GM12878 (cell line): ENCODE results near the gene RNLS. TPM values are rescaled to one million over a fixed set of nuclear protein-coding genes. Genes with fewer than 3 reads are reported as not detected.

Source experiments
- ATAC-seq: fragments of 200-7000 bp; cut with Tn5 transposase; 3 replicates; pipeline ENCODE4 v1.9.1; 2020; ENCODE audit warnings: mild to moderate bottlenecking, moderate library complexity
- BruUV-seq: library from RNA; stranded (reverse); fragments of 400-500 nt; replicated peaks from 2 replicates; lab custom pipeline; 2021; lab: Mats Ljungman, UMichigan
- CTCF ChIA-PET: fragments of 300-600 bp; sonication (Branson Sonifier 250); formaldehyde crosslinking; extraction: SDS; loops from one replicate; lab custom pipeline; 2021; ENCODE audit warnings: inconsistent platforms; lab: Yijun Ruan, JAX
- POLR2A ChIA-PET: fragments of 350-600 bp; formaldehyde crosslinking; extraction: SDS; loops from one replicate; lab custom pipeline; 2021; ENCODE audit warnings: inconsistent platforms; lab: Charles Lee
- RAD21 ChIA-PET: fragments of 300-600 bp; sonication (Branson Sonifier 250); formaldehyde crosslinking; loops from one replicate; lab custom pipeline; 2023; ENCODE audit warnings: antibody characterized with exemption; ENCODE audit not compliant: unreplicated experiment; lab: Charles Lee
- SMC1A ChIA-PET: fragments of 300-600 bp; sonication (Branson Sonifier 250); formaldehyde crosslinking; loops from one replicate; lab custom pipeline; 2023; ENCODE audit not compliant: unreplicated experiment, uncharacterized antibody; lab: Charles Lee
- DNase-seq: peaks from one replicate; pipeline ENCODE4 v3.0.0-alpha.2; 2011; ENCODE audit warnings: low read depth, low spot score
- FAIRE-seq: peaks from 3 replicates; lab custom pipeline; 2011; peaks lifted over from hg19 to GRCh38; lab: Jason Lieb, UNC
- H2AFZ ChIP-seq: 2 replicates; pipeline ENCODE4 v1.6.0; 2011; ENCODE audit warnings: low read depth, low read length, control low read depth; ENCODE audit not compliant: control insufficient read depth
- H3K27ac ChIP-seq: 2 replicates; pipeline ENCODE4 v1.5.1; 2011; ENCODE audit warnings: control low read depth; ENCODE audit not compliant: control insufficient read depth, insufficient read depth
- H3K27me3 ChIP-seq, 2 experiments: replicated peaks in 1 of 2; 2 replicates each; pipeline versions ENCODE4 v1.6.0 to v1.6.1; 2011; ENCODE audit warnings: low read length in 1 of 2; ENCODE audit not compliant: control insufficient read depth in 2 of 2, insufficient read depth in 2 of 2
- H3K36me3 ChIP-seq, 2 experiments: 2 replicates each; pipeline ENCODE4 v1.5.1; 2011; ENCODE audit warnings: low read length in 1 of 2; ENCODE audit not compliant: control insufficient read depth in 2 of 2, insufficient read depth in 2 of 2
- H3K4me1 ChIP-seq: 2 replicates; pipeline ENCODE4 v1.6.1; 2011; ENCODE audit warnings: mild to moderate bottlenecking, low read length, moderate library complexity, mixed read lengths; ENCODE audit not compliant: control insufficient read depth, insufficient read depth
- H3K4me2 ChIP-seq: 2 replicates; pipeline ENCODE4 v1.6.0; 2011; ENCODE audit warnings: control low read depth; ENCODE audit not compliant: control insufficient read depth, insufficient read depth
- H3K4me3 ChIP-seq: fragments of 200-600 bp; sonication (generic); 2 replicates; pipeline ENCODE4 v1.5.1; 2016
- H3K79me2 ChIP-seq: 2 replicates; pipeline ENCODE4 v1.6.0; 2011; ENCODE audit warnings: low read length; ENCODE audit not compliant: control insufficient read depth, insufficient read depth
- H3K9ac ChIP-seq: 2 replicates; pipeline ENCODE4 v1.8.0; 2011; ENCODE audit warnings: low read length, control low read depth, mixed read lengths; ENCODE audit not compliant: control insufficient read depth, insufficient read depth
- H3K9me3 ChIP-seq: replicated peaks from 3 replicates; pipeline ENCODE4 v1.5.1; 2011; ENCODE audit warnings: mild to moderate bottlenecking, low read length; ENCODE audit not compliant: control insufficient read depth, insufficient read depth
- H4K20me1 ChIP-seq: 2 replicates; pipeline ENCODE4 v1.6.0; 2011; ENCODE audit not compliant: control insufficient read depth, insufficient read depth
- E2F4 ChIP-seq: IDR thresholded peaks from 2 replicates; pipeline ENCODE4 v1.6.1; 2012; ENCODE audit warnings: low read depth, low read length, improper control_type of control experiment
- HDAC2 ChIP-seq: fragments of 200-600 bp; sonication (generic); IDR thresholded peaks from 2 replicates; pipeline ENCODE4 v1.6.1; 2017
- MTA3 ChIP-seq: IDR thresholded peaks from 2 replicates; pipeline ENCODE4 v1.6.1; 2012; ENCODE audit warnings: low read length, inconsistent platforms, borderline replicate concordance
- NFYA ChIP-seq: IDR thresholded peaks from 2 replicates; pipeline ENCODE4 v1.6.1; 2011; ENCODE audit warnings: low read depth, mild to moderate bottlenecking, low read length, improper control_type of control experiment, borderline replicate concordance
- RELB ChIP-seq: fragments of 450-650 bp; IDR thresholded peaks from 2 replicates; pipeline ENCODE4 v1.6.1; 2017; ENCODE audit warnings: low read depth, mild to moderate bottlenecking, moderate library complexity
- ZNF217 ChIP-seq: fragments of 450-650 bp; IDR thresholded peaks from 2 replicates; pipeline ENCODE4 v1.6.1; 2017; ENCODE audit warnings: antibody characterized with exemption, mild to moderate bottlenecking
- WGBS: methylation state at CpG from one replicate; pipeline ENCODE4 v1.1.6; 2016; ENCODE audit warnings: low lambda C conversion rate; ENCODE audit not compliant: insufficient replicate concordance, insufficient coverage; ENCODE audit errors: missing lambda C conversion rate; 5-methylcytosine and 5-hydroxymethylcytosine counted together
- in situ Hi-C: fragments of 300-500 bp; cut with MboI; formaldehyde crosslinking; loops from 9 replicates; pipeline ENCODE4 v1.14.3; 2018; ENCODE audit warnings: mixed read lengths
- intact Hi-C: fragments of 100-400 bp; cut with micrococcal nuclease; formaldehyde crosslinking; loops from one replicate; pipeline ENCODE4 v1.14.2; 2022; ENCODE audit not compliant: unreplicated experiment
- polyA plus RNA-seq, 11 experiments: library from polyadenylated mRNA; depleted of rRNA in 4 of 11; unstranded in 6 of 11; stranded (reverse) in 5 of 11; fragments of >200 nt; fragmentation: Nextera tagmentation in 4 of 11; fragmentation: Illumina TruSeq in 1 of 11; extraction: Ambion mirVana in 4 of 11; extraction: Trizol in 1 of 11; gene quantifications; 1 replicate in 1 of 11; 2 replicates in 10 of 11; pipeline versions ENCODE4 v1.2.1 to v1.2.3, GENCODE V29; 2011 to 2016; ENCODE audit warnings: inconsistent platforms in 2 of 11, missing spikeins in 2 of 11, low read depth in 1 of 11
- total RNA-seq, 4 experiments: library from RNA; depleted of rRNA in 3 of 4; stranded (reverse); fragments of >200 nt in 3 of 4; fragmentation: Illumina TruSeq in 1 of 4; extraction: Trizol in 1 of 4; gene quantifications; 2 replicates each; pipeline versions ENCODE4 v1.2.1 to v1.2.3, GENCODE V29; 2013 to 2021

The RNLS gene
- total and polyA plus RNA-seq, 10 of the 15 experiments (the other 5 are each of a cell fraction or from before 2014, with no cell fraction given), result 3.4 to 6.7 (median 4.6) TPM

GRCh38 chr10:88582411-88582805 lies 710 bp downstream of the RNLS start:
- ChIA-PET SMC1A (interaction anchor here (0.7 to 2.5 kb wide), 5 partner anchors 10 to 661 kb away, joined by 3 to 10 read pairs (median 3); no protein-coding TSS in a partner anchor), POLR2A (interaction anchor here (0.7 to 1.4 kb wide), 2 partner anchors 16 to 763 kb away, joined by 3 to 5 read pairs; no protein-coding TSS in a partner anchor), RAD21 (interaction anchor here (0.8 to 1.9 kb wide), 6 partner anchors 8 to 788 kb away, joined by 3 to 6 read pairs (median 4); no protein-coding TSS in a partner anchor), CTCF (interaction anchor here (0.6 to 8.7 kb wide), 24 partner anchors 9 to 732 kb away, joined by 3 to 86 read pairs (median 4); no protein-coding TSS in a partner anchor)
- H4K20me1 ChIP-seq, result no peaks in the 10 kb centered on the region
- intact Hi-C loops, result loop anchor here (5.0 kb wide), 1 partner anchor 230 kb away; no protein-coding TSS in a partner anchor
- peaks cover 4% of the 10 kb centered on the region; the same call in 1 of the 2 replicates for H3K4me1 ChIP-seq
- in situ Hi-C loops, result no loop called here
- H3K4me3 ChIP-seq, result peak overlapping the region; percentile 69; the same call in 1 of the 2 replicates
- H2AFZ ChIP-seq, result peak overlapping the region; percentile 84
- ATAC-seq (no peak), DNase-seq (no peak), FAIRE-seq (no peak)
- H3K9me3 ChIP-seq, result no peaks in the 10 kb centered on the region; the same call in 2 of the 3 replicates
- no peak overlapping the region for H3K9ac ChIP-seq
- no peaks in the 10 kb centered on the region; the same call in 1 of the 2 replicates for H3K79me2 ChIP-seq
- WGBS, result 0% methylated on average over 4 of the region's 4 CpGs
- H3K27me3 ChIP-seq, result no peaks in the 10 kb centered on the region
- BruUV-seq, result no TSS peak
- peak overlapping the region; percentile 51 for H3K4me2 ChIP-seq
- H3K27ac ChIP-seq, result no peak overlapping the region
- no peaks in the 10 kb centered on the region for H3K36me3 ChIP-seq
- TF ChIP-seq HDAC2 (no peak), MTA3 (no peak), E2F4 (no peak), RELB (no peak), ZNF217 (no peak), NFYA (no peak)
